PC-9 (cell line): ENCODE measurements around the gene LRMDA. TPM values are rescaled to one million over a fixed set of nuclear protein-coding genes. Genes with fewer than 3 reads are reported as not detected.

ENCODE experiments used
- BruUV-seq: library from RNA; stranded (reverse); fragments of 400-500 nt; replicated peaks from 2 replicates; lab custom pipeline; 2021; lab: Mats Ljungman, UMichigan
- CTCF ChIA-PET: fragments of 300-600 bp; sonication (Branson Sonifier 250); formaldehyde crosslinking; loops from one replicate; lab custom pipeline; 2022; ENCODE audit warnings: antibody characterized with exemption; lab: Charles Lee
- POLR2A ChIA-PET: fragments of 300-600 bp; sonication (Branson Sonifier 250); formaldehyde crosslinking; loops from one replicate; lab custom pipeline; 2022; ENCODE audit warnings: antibody characterized with exemption; ENCODE audit not compliant: unreplicated experiment; lab: Charles Lee
- DNase-seq, 2 experiments: peaks; one replicate each; pipeline versions ENCODE4 v3.0.0 to v3.0.0-alpha.2; 2015 to 2022; ENCODE audit warnings: mixed read lengths in 1 of 2
- H2AFZ ChIP-seq: fragments of 200-600 bp; sonication (generic); 2 replicates; pipeline ENCODE4 v1.8.1; 2017; ENCODE audit warnings: antibody characterized with exemption
- H3F3A ChIP-seq: fragments of 200-600 bp; sonication (generic); 2 replicates; pipeline ENCODE4 v1.8.1; 2017; ENCODE audit warnings: antibody characterized with exemption, mild to moderate bottlenecking, low read depth; ENCODE audit not compliant: insufficient read depth
- H3K27ac ChIP-seq: fragments of 200-600 bp; sonication (generic); 2 replicates; pipeline ENCODE4 v1.6.1; 2016; ENCODE audit warnings: mixed run types
- H3K27me3 ChIP-seq: fragments of 200-600 bp; sonication (generic); 2 replicates; pipeline ENCODE4 v1.6.1; 2016; ENCODE audit warnings: low read depth, mixed run types; ENCODE audit not compliant: insufficient read depth
- H3K36me3 ChIP-seq: fragments of 200-600 bp; sonication (generic); 2 replicates; pipeline ENCODE4 v1.6.1; 2016; ENCODE audit warnings: low read depth, mixed run types
- H3K4me1 ChIP-seq: fragments of 200-600 bp; sonication (generic); replicated peaks from 2 replicates; pipeline ENCODE4 v1.6.1; 2016; ENCODE audit warnings: mixed run types; ENCODE audit not compliant: insufficient read depth
- H3K4me2 ChIP-seq: fragments of 200-600 bp; sonication (generic); 2 replicates; pipeline ENCODE4 v1.6.1; 2017; ENCODE audit warnings: mixed run types
- H3K4me3 ChIP-seq: fragments of 200-600 bp; sonication (generic); 2 replicates; pipeline ENCODE4 v1.6.1; 2016; ENCODE audit warnings: mixed run types
- H3K79me2 ChIP-seq: fragments of 200-600 bp; sonication (generic); 2 replicates; pipeline ENCODE4 v1.6.1; 2017; ENCODE audit warnings: low read depth, mixed run types
- H3K9me2 ChIP-seq: fragments of 200-600 bp; sonication (generic); 2 replicates; pipeline ENCODE4 v1.8.1; 2017; ENCODE audit warnings: mild to moderate bottlenecking; ENCODE audit not compliant: insufficient read depth
- H3K9me3 ChIP-seq: fragments of 200-600 bp; sonication (generic); 2 replicates; pipeline ENCODE4 v1.8.1; 2016; ENCODE audit warnings: low read depth; ENCODE audit not compliant: insufficient read depth
- H4K20me1 ChIP-seq: fragments of 200-600 bp; sonication (generic); 2 replicates; pipeline ENCODE4 v1.8.1; 2017; ENCODE audit not compliant: insufficient read depth
- EZH2 ChIP-seq: fragments of 200-600 bp; sonication (generic); IDR thresholded peaks from 2 replicates; pipeline ENCODE4 v1.8.0; 2017; ENCODE audit warnings: antibody characterized with exemption, low read depth
- intact Hi-C: fragments of 100-400 bp; cut with micrococcal nuclease; formaldehyde crosslinking; loops from one replicate; pipeline ENCODE4 v1.10.0; 2022; ENCODE audit not compliant: unreplicated experiment
- total RNA-seq: library from RNA; stranded (reverse); gene quantifications from 2 replicates; pipeline ENCODE4 v1.2.3, GENCODE V29; 2021
- TF ChIP-seq, protein P1 (sequence below): fragments of 200-600 bp; sonication (generic); conservative IDR thresholded peaks from 2 replicates; pipeline ENCODE4 v1.6.1; 2017; ENCODE audit warnings: mixed run types, antibody characterized with exemption, mild to moderate bottlenecking, moderate library complexity

LRMDA gene
- total RNA-seq, 1 experiment from 2014 or later: not detected

DNA sequence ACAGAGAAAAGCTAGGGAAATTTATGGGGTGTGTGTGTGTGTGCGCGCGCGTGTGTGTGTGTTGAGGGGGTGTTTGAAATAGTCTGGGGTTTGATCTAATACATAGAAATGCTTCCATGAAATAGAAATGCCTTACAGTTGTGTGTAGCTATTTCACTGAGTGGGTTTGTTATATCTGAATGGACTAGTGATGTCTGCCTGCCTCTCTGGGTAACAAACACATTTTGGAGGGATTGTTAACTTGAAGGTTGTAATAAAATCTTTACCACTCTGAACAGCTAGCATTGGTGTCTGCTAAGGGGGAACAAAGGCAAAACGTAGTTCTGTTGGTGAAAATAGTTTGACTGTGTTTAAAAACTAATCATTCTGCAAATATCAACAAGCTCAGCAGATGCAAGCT, 509.3 kb downstream of the LRMDA start:
- Histone ChIP-seq H2AFZ (no peak overlapping the region), H3K9me2 (no peaks in the 10 kb centered on the region; the same call in 1 of the 2 replicates), H3K36me3 (no peaks in the 10 kb centered on the region), H3K27ac (no peak overlapping the region), H3K27me3 (no peaks in the 10 kb centered on the region), H3K4me2 (no peak overlapping the region), H3K9me3 (0 out of 2 replicates have a peak, but pooled peaks cover 3% of the 10 kb centered on the region), H3F3A (no peaks in the 10 kb centered on the region), H3K79me2 (no peaks in the 10 kb centered on the region), H3K4me1 (no peaks in the 10 kb centered on the region), H3K4me3 (no peak overlapping the region), H4K20me1 (no peaks in the 10 kb centered on the region)
- TF ChIP-seq, protein P1, sequence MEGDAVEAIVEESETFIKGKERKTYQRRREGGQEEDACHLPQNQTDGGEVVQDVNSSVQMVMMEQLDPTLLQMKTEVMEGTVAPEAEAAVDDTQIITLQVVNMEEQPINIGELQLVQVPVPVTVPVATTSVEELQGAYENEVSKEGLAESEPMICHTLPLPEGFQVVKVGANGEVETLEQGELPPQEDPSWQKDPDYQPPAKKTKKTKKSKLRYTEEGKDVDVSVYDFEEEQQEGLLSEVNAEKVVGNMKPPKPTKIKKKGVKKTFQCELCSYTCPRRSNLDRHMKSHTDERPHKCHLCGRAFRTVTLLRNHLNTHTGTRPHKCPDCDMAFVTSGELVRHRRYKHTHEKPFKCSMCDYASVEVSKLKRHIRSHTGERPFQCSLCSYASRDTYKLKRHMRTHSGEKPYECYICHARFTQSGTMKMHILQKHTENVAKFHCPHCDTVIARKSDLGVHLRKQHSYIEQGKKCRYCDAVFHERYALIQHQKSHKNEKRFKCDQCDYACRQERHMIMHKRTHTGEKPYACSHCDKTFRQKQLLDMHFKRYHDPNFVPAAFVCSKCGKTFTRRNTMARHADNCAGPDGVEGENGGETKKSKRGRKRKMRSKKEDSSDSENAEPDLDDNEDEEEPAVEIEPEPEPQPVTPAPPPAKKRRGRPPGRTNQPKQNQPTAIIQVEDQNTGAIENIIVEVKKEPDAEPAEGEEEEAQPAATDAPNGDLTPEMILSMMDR: no peak
- no peak for TF ChIP-seq EZH2
- no peak for DNase-seq
- no TSS peak for BruUV-seq
- CTCF ChIA-PET: interaction anchor here (0.6 kb wide), 1 partner anchor 9 kb away, joined by 3 read pairs; no protein-coding TSS in a partner anchor
- POLR2A ChIA-PET: no interaction called here
- intact Hi-C loops: no loop called here

DNA sequence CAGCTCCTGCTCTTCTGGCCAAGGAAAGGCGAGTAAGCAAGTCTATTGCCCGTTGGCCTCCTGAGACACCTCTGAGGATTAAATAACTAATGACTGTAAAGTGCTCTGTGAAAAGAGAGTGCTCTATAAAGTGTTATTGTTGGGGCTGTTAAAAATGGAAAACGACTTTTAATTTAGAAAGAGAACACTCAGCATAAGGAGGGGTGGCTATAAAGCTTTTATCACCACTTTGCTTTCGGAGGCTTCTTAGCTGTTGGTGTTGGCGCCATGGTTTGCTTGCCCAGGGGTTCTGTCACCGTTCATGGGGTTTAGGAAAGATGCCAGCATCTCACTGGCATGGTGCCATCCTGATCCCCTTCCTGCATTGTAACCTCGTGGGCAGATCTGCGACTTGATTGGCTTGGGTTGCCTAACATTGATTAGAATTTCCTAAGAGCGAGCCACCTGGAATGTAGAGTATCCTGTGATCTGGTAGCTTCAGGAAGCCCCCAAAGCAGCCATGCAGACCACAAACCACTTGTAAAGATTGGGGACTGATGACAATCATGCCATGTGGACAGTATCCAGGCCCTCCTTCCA, 509.9 kb downstream of the LRMDA start:
- DNase-seq: no peak
- Histone ChIP-seq H3K4me1 (no peaks in the 10 kb centered on the region), H3K4me3 (no peak overlapping the region), H2AFZ (no peak overlapping the region), H3F3A (no peaks in the 10 kb centered on the region), H3K9me2 (no peaks in the 10 kb centered on the region; the same call in 1 of the 2 replicates), H3K36me3 (no peaks in the 10 kb centered on the region), H3K27me3 (no peaks in the 10 kb centered on the region), H3K4me2 (no peak overlapping the region), H4K20me1 (no peaks in the 10 kb centered on the region), H3K27ac (no peak overlapping the region), H3K79me2 (no peaks in the 10 kb centered on the region), H3K9me3 (0 out of 2 replicates have a peak, but pooled peaks cover 3% of the 10 kb centered on the region)
- CTCF ChIA-PET: no interaction called here
- intact Hi-C loops: no loop called here
- POLR2A ChIA-PET: no interaction called here
- no peak for TF ChIP-seq EZH2
- TF ChIP-seq, protein P1: no peak
- BruUV-seq: no TSS peak

DNA sequence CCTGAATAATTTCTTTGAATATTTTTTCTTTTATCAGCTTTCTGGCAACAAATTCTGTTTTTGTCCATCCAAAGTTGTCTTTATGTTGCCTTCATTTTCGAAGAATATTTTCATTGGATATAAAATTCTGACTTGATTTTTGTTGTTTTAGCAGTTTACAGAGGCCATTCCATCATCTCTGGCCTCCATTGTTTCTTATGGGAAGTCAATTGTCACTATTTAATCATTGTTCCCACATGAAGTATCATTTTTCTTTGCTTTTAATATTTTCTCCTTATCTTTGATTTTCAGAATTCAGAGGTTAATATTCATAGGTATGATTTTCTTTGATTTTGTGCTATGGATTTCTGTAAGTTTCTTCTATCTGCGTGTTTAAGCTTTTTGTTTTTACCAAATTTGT, 512.6 kb downstream of the LRMDA start:
- BruUV-seq: no TSS peak
- DNase-seq: no peak
- Histone ChIP-seq H3K9me3 (0 out of 2 replicates have a peak, but pooled peaks cover 3% of the 10 kb centered on the region), H3K4me2 (no peak overlapping the region), H2AFZ (no peak overlapping the region), H3K36me3 (no peaks in the 10 kb centered on the region), H3K27me3 (no peaks in the 10 kb centered on the region), H3K79me2 (no peaks in the 10 kb centered on the region), H3K4me1 (no peaks in the 10 kb centered on the region), H3F3A (no peaks in the 10 kb centered on the region), H3K4me3 (no peak overlapping the region), H4K20me1 (no peaks in the 10 kb centered on the region), H3K27ac (no peak overlapping the region), H3K9me2 (no peaks in the 10 kb centered on the region; the same call in 1 of the 2 replicates)
- no peak for TF ChIP-seq EZH2
- TF ChIP-seq, protein P1: no peak
- ChIA-PET CTCF (no interaction called here), POLR2A (no interaction called here)
- intact Hi-C loops: no loop called here
